Bronchial epithelial cell (primary cell): ENCODE results near the gene TP53I3. TPM values are rescaled to one million over a fixed set of nuclear protein-coding genes. Genes with fewer than 3 reads are reported as not detected.

Experiments
- DNase-seq: peaks from one replicate; pipeline ENCODE4 v3.0.0-alpha.2; 2010; ENCODE audit warnings: low read depth
- FAIRE-seq: peaks from 2 replicates; lab custom pipeline; 2011; peaks lifted over from hg19 to GRCh38; lab: Jason Lieb, UNC
- H3K27me3 ChIP-seq: 2 replicates; pipeline ENCODE4 v1.5.1; 2011; ENCODE audit warnings: low read length; ENCODE audit not compliant: control insufficient read depth, insufficient read depth
- H3K36me3 ChIP-seq: 2 replicates; pipeline ENCODE4 v1.5.1; 2011; ENCODE audit warnings: low read length; ENCODE audit not compliant: control insufficient read depth, insufficient read depth
- H3K4me3 ChIP-seq: 2 replicates; pipeline ENCODE4 v1.5.1; 2011; ENCODE audit warnings: mild to moderate bottlenecking, low read depth, low read length, control low read depth
- total RNA-seq: library from RNA; depleted of rRNA; stranded (reverse); fragments of >200 nt; gene quantifications from 2 replicates; pipeline ENCODE4 v1.2.1, GENCODE V29; 2014
- TF ChIP-seq, protein P1 (sequence below): IDR thresholded peaks from 2 replicates; pipeline ENCODE4 v1.5.1; 2011; ENCODE audit warnings: mild to moderate bottlenecking, moderate library complexity, low read length, control low read depth, inconsistent platforms; ENCODE audit not compliant: insufficient read depth, severe bottlenecking

Gene TP53I3, protein sequence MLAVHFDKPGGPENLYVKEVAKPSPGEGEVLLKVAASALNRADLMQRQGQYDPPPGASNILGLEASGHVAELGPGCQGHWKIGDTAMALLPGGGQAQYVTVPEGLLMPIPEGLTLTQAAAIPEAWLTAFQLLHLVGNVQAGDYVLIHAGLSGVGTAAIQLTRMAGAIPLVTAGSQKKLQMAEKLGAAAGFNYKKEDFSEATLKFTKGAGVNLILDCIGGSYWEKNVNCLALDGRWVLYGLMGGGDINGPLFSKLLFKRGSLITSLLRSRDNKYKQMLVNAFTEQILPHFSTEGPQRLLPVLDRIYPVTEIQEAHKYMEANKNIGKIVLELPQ
- 34.5 and 65.0 TPM in 2 replicates for total RNA-seq

DNA sequence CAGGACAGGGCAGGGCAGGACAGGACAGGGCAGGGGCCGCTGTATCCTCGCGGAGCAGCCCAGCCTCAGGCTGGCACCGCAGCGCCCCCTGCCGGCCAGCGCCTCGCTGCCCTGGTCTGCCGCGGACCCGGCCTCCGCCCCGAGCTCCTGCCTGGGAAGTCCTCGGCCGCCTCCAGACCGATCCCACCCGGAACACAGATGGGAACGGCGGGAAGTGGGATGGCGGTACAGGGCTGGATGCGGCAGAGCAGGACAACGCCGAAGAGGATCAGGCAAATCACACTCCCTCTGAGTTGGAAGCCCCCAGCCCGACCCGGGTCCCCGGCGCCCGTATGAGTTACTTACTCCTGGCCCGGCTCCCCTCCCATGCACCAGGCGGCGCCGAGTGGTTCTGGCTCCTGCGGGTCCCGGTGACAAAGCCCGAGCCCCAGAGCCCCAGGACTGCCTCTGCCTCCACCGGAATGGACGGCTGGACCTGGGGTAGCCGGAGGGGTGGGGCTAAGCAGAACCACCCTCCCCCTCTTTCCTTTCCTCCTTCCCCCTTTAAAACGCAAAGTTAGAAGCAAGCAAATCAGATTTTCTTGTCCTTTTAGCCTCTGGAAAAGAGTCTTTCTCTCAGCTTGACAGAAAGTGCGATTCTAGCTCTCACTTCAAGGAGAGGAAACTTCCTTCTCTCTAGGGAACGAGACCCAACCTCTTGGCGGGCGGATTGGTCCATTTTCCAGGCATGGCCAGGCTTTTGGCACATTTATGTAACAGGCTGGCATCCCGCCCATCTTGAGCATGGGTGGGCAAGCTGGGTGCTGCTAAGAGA lies at the start of gene TP53I3:
TP53I3 (minus strand) TSS at position 449 of the 814 bp plus-strand sequence. CDS start 508 bp downstream, outside the sequence.
- TF ChIP-seq, protein P1, sequence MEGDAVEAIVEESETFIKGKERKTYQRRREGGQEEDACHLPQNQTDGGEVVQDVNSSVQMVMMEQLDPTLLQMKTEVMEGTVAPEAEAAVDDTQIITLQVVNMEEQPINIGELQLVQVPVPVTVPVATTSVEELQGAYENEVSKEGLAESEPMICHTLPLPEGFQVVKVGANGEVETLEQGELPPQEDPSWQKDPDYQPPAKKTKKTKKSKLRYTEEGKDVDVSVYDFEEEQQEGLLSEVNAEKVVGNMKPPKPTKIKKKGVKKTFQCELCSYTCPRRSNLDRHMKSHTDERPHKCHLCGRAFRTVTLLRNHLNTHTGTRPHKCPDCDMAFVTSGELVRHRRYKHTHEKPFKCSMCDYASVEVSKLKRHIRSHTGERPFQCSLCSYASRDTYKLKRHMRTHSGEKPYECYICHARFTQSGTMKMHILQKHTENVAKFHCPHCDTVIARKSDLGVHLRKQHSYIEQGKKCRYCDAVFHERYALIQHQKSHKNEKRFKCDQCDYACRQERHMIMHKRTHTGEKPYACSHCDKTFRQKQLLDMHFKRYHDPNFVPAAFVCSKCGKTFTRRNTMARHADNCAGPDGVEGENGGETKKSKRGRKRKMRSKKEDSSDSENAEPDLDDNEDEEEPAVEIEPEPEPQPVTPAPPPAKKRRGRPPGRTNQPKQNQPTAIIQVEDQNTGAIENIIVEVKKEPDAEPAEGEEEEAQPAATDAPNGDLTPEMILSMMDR: peak; percentile 90
- Histone ChIP-seq H3K36me3 (peaks cover 14% of the 10 kb centered on the region), H3K27me3 (no peaks in the 10 kb centered on the region), H3K4me3 (peak within 1 kb of the TSS; percentile 77)
- DNase-seq: peak; percentile 69
- FAIRE-seq: no peak

DNA sequence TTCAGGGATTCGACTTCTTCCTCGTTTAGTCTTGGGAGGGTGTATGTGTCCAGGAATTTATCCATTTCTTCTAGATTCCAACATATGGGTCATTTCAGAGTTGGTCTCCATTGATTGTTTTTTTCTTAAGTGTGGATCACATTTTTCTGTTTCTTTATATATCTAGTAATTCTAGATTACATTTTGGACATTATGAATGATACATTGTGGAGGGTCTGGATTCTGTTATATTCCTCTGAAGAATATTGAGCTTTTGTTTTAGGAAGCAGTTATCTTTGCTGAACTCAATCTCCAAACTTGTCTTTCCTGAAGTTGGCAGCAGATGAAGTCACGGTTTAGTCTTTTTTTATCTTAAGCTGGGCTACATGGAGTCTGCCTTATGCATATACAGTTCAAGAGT lies 47.9 kb upstream of the TP53I3 start:
- TF ChIP-seq, protein P1: no peak
- no peak for FAIRE-seq
- Histone ChIP-seq H3K4me3 (no peak overlapping the region), H3K27me3 (no peaks in the 10 kb centered on the region), H3K36me3 (no peaks in the 10 kb centered on the region)
- DNase-seq: no peak

DNA sequence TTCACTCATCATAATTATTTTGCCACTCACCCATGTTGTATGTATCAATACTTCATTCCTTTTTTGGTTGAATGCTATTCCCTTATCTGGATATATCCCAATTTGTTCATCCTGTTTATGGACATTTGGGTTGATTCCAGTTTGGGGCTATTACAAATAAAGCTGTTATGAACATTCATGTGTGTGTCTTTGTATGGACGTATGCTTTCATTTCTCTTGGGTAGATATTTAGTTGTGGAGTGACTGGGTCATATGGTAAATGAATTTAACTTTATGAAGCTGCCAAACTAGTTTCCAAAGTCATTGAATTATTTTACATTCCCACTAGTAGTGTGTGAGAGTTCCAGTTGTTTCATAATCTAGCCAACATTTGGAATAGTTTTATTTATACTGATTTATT lies 41.3 kb upstream of the TP53I3 start:
- no peak for FAIRE-seq
- DNase-seq: no peak
- no peaks in the 10 kb centered on the region for H3K36me3 ChIP-seq
- TF ChIP-seq, protein P1: no peak
- H3K27me3 ChIP-seq: no peaks in the 10 kb centered on the region
- H3K4me3 ChIP-seq: no peak overlapping the region

DNA sequence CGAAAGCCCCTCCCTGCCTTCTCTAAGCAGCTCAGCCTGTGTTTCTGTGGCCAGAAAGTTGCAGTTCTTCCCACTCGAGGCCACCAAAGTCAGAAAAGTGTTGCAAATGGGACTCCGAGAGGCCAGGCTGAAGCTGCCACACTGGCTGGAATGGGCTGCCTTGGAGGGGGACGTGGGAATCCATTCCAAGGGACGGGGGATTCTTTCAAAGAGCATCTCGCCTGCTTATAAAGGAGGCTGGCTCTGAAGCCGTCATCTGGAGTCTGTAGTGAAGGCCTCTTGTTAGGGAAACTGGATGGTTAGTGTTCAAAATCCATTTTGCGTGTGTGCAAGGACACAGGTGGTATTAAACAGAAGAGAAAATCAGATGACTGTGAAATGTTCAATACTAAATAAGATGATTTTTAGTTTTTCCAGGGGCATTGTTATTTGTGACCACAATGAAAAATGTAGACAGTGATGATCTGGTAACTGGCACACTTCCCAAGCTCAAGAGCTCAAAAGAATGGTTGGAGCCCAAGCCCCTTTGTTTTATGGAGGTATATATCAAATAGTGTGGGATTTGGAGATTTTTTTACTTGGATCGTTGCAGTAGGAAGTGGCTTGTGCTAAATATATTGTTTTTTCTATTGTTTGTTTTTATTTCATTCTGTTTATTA lies 39.4 kb upstream of the TP53I3 start:
- H3K36me3 ChIP-seq: no peaks in the 10 kb centered on the region
- DNase-seq: peak; percentile 34
- H3K4me3 ChIP-seq: peak overlapping the region; percentile 74
- no peak for FAIRE-seq
- TF ChIP-seq, protein P1: no peak
- H3K27me3 ChIP-seq: no peaks in the 10 kb centered on the region

DNA sequence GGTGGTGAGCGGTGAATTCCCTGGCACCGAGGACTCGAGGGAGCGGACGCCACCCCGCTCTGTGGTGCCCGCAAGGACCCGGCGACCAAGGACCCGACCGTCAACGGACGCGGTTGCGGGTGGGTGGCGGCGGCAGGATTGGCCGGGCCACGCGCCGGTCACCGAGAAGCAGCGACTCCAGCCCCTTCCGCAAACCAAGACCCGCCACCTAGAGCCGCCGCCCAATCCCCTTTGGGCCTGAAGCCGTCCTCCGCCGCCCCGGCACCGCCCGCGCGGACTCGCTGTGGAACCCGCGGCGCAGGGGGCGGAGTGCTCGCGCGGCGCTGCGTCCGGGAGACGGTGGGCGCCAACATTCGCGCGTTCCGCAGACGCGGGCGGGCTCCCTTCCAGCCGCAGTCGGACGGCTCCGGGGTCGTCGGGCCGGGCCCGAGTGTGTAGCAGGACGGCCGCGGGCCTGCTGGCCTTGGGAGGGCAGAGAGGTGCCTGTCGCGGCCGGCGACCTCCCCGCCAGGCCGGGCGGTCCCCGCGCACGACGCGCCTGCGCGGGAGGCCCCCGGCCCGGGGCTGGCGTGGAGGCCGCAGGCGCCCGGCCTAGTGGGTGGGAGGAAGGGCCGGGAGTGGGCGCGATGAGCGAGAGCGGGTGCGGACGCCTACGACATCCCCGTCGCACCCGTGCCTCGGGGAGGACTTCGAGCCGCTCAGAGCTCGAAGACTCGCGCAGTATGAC lies 38.7 kb upstream of the TP53I3 start, which contains the start of the genes FAM228B and PFN4:
FAM228B (plus strand) TSS at position 275 of the 727 bp plus-strand sequence. CDS start 893 bp downstream, outside the sequence.
PFN4 (minus strand) TSS at position 140 of the 727 bp plus-strand sequence. CDS start 799 bp downstream, outside the sequence.
- DNase-seq (peak; percentile 55), FAIRE-seq (no peak)
- peak within 1 kb of the TSS; percentile 74 for H3K4me3 ChIP-seq
- no peaks in the 10 kb centered on the region for H3K36me3 ChIP-seq
- TF ChIP-seq, protein P1: no peak
- no peaks in the 10 kb centered on the region for H3K27me3 ChIP-seq
